ENCODE measurements around the gene ZNF91.

DNA sequence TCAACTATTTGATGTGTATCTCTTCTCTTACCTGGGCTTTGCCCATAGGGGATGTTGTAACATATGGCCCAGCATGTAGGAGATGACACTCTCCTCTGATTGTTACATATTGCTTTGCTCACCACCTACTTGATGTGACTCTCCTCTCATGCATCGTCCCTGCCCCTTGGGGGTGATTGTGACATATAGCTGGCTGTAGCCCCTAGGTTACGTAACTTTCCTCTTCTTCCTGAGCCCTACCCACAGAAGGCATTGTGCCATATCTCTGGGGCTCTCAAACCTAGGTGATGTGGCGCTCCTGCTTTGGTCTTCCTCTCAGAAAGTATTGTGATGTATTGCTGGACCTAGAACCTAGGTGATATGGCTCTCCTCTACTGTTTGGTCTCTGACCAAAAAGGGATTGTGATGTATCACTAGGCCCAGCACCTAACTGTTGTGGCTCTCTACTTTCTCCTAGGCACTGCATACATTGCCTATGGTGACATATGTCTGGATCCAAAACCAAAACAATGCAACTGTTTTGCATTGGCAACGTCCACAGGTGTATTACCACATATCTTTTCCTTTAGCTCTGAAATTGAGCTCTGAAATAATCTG lies 73.2 kb downstream of the ZNF91 start:
- TF ChIP-seq, protein P1, sequence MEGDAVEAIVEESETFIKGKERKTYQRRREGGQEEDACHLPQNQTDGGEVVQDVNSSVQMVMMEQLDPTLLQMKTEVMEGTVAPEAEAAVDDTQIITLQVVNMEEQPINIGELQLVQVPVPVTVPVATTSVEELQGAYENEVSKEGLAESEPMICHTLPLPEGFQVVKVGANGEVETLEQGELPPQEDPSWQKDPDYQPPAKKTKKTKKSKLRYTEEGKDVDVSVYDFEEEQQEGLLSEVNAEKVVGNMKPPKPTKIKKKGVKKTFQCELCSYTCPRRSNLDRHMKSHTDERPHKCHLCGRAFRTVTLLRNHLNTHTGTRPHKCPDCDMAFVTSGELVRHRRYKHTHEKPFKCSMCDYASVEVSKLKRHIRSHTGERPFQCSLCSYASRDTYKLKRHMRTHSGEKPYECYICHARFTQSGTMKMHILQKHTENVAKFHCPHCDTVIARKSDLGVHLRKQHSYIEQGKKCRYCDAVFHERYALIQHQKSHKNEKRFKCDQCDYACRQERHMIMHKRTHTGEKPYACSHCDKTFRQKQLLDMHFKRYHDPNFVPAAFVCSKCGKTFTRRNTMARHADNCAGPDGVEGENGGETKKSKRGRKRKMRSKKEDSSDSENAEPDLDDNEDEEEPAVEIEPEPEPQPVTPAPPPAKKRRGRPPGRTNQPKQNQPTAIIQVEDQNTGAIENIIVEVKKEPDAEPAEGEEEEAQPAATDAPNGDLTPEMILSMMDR (conservative IDR thresholded peaks at IDR 0.05; ENCODE audit: low read depth, low read length) = no peak
- no peak for TF ChIP-seq POLR2A (IDR thresholded peaks at IDR 0.05; ENCODE audit: low read depth, low read length)
- TF ChIP-seq RCOR1 (IDR thresholded peaks at IDR 0.05; ENCODE audit: insufficient replicate concordance, low read length) = no peak
- TF ChIP-seq, protein P2, sequence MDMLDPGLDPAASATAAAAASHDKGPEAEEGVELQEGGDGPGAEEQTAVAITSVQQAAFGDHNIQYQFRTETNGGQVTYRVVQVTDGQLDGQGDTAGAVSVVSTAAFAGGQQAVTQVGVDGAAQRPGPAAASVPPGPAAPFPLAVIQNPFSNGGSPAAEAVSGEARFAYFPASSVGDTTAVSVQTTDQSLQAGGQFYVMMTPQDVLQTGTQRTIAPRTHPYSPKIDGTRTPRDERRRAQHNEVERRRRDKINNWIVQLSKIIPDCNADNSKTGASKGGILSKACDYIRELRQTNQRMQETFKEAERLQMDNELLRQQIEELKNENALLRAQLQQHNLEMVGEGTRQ (IDR thresholded peaks at IDR 0.05; ENCODE audit: low read depth, low read length) = no peak
- TF ChIP-seq CEBPB (IDR thresholded peaks at IDR 0.05; ENCODE audit: low read depth, low read length) = peak; percentile 42; the same call in 1 of the 2 replicates
- no peak for TF ChIP-seq MAFK (IDR thresholded peaks at IDR 0.05; ENCODE audit: low read depth, low read length)
- TF ChIP-seq MAZ (IDR thresholded peaks at IDR 0.05; ENCODE audit: borderline replicate concordance, low read depth, low read length) = no peak
